ENCODE results near the gene TP53RK. TPM values are rescaled to one million over a fixed set of nuclear protein-coding genes. Genes with fewer than 3 reads are reported as not detected.

TP53RK gene
- total and polyA plus RNA-seq, 2 of the 13 experiments (the other 11 are each of a cell fraction or from before 2014, with no cell fraction given), result 12.9 to 25.5 TPM

- no TSS peak for BruUV-seq (replicated peaks)
- Histone ChIP-seq H3K9me3 (ENCODE audit: low read length) (peaks cover 9% of the 10 kb centered on the region; the same call in 1 of the 2 replicates), H3K4me2 (ENCODE audit: low read depth, low read length) (peak overlapping the region; percentile 33; the same call in 1 of the 2 replicates), H3K36me3 (replicated peaks in 1 of 2; ENCODE audit: control insufficient read depth in 1 of 2, insufficient read depth in 2 of 2, low read length in 2 of 2) (no peaks in the 10 kb centered on the region), H3K9ac (ENCODE audit: insufficient read depth, low read depth, low read length) (no peak overlapping the region), H3K4me1 (ENCODE audit: insufficient read depth, low read length) (peaks cover 60% of the 10 kb centered on the region), H3K4me3 (replicated peaks in 1 of 3; ENCODE audit: insufficient read depth in 1 of 3, low read depth in 2 of 3, low read length in 3 of 3) (no peak overlapping the region), H4K20me1 (ENCODE audit: insufficient read depth, low read length) (no peaks in the 10 kb centered on the region), H3K27ac (ENCODE audit: extremely low read length, insufficient read depth, low read length) (no peak overlapping the region), H3K79me2 (ENCODE audit: insufficient read depth, low read length) (no peaks in the 10 kb centered on the region), H2AFZ (ENCODE audit: low read length) (no peak overlapping the region), H3K27me3 (ENCODE audit: control insufficient read depth in 1 of 2, insufficient read depth in 2 of 2, low read length in 2 of 2) (no peaks in the 10 kb centered on the region)
- DNase-seq (ENCODE audit: low spot score), result no peak
- in situ Hi-C loops (cut with HindIII; ENCODE audit: extremely low pct_ligation_motif_present, low pct_unique_long_range_greater_than_20kb) (no loop called here), intact Hi-C loops (cut with micrococcal nuclease; ENCODE audit: unreplicated experiment) (no loop called here)
- WGBS (ENCODE audit: low lambda C conversion rate), result 79% methylated on average over 8 of the region's 8 CpGs
- CTCF ChIA-PET (ENCODE audit: low intra/inter-chr PET ratio, low total read pairs), result no interaction called here
- POLR2A ChIA-PET, result interaction anchor here (1.0 to 1.5 kb wide), 6 partner anchors 14 to 189 kb away, joined by 3 to 5 read pairs (median 4); partner anchors contain the start of gene ZNF334
- ATAC-seq, result no peak
- no peak for FAIRE-seq
- TF ChIP-seq BORCS8-MEF2B (CRISPR knock-in tag; IDR thresholded peaks at IDR 0.05), result no peak
- TF ChIP-seq ZNF18 (CRISPR knock-in tag; IDR thresholded peaks at IDR 0.05; ENCODE audit: insufficient replicate concordance), result no peak
- TF ChIP-seq, protein P1, sequence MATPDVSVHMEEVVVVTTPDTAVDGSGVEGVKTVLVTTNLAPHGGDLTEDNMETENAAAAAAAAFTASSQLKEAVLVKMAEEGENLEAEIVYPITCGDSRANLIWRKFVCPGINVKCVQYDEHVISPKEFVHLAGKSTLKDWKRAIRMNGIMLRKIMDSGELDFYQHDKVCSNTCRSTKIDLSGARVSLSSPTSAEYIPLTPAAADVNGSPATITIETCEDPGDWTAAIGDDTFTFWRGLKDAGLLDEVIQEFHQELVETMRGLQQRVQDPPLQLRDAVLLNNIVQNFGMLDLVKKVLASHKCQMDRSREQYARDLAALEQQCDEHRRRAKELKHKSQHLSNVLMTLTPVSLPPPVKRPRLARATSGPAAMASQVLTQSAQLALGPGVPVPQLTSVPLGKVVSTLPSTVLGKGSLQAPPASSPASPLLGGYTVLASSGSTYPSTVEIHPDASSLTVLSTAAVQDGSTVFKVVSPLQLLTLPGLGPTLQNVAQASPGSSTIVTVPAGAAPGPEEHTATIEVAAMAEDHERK (CRISPR knock-in tag; IDR thresholded peaks at IDR 0.05; ENCODE audit: low read depth), result no peak
- peak; percentile 8; the same call in 1 of the 2 replicates for TF ChIP-seq ZMYM3 (CRISPR knock-in tag; IDR thresholded peaks at IDR 0.05)
- 0 out of 2 replicates have a peak, but pooled peaks have one; percentile 27 for TF ChIP-seq NFKB2 (CRISPR knock-in tag; IDR thresholded peaks at IDR 0.05; ENCODE audit: borderline replicate concordance)
- no peak for TF ChIP-seq MAFG (CRISPR knock-in tag; IDR thresholded peaks at IDR 0.05)
- TF ChIP-seq ZNF20 (CRISPR knock-in tag; IDR thresholded peaks at IDR 0.05), result no peak
- peak; percentile 44; the same call in 1 of the 2 replicates for TF ChIP-seq ZNF121 (CRISPR knock-in tag; IDR thresholded peaks at IDR 0.05)
- TF ChIP-seq, protein P2, sequence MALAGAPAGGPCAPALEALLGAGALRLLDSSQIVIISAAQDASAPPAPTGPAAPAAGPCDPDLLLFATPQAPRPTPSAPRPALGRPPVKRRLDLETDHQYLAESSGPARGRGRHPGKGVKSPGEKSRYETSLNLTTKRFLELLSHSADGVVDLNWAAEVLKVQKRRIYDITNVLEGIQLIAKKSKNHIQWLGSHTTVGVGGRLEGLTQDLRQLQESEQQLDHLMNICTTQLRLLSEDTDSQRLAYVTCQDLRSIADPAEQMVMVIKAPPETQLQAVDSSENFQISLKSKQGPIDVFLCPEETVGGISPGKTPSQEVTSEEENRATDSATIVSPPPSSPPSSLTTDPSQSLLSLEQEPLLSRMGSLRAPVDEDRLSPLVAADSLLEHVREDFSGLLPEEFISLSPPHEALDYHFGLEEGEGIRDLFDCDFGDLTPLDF (CRISPR knock-in tag; IDR thresholded peaks at IDR 0.05), result no peak
- no peak for TF ChIP-seq AHDC1 (CRISPR knock-in tag; IDR thresholded peaks at IDR 0.05; ENCODE audit: borderline replicate concordance)
- peak; percentile 49; the same call in 1 of the 2 replicates for TF ChIP-seq FOSL2 (CRISPR knock-in tag; IDR thresholded peaks at IDR 0.05)
Measured at GRCh38 chr20:46702447-46703203, 13.4 kb upstream of the TP53RK start.

Measured in HepG2 (cell line).